GM19193 (cell line): Measurements from ENCODE around the gene ZSCAN20.

Experiments
- POLR2A ChIP-seq: IDR thresholded peaks from 4 replicates; pipeline ENCODE4 v1.6.1; 2011; ENCODE audit not compliant: insufficient read depth, insufficient read length; ENCODE audit errors: extremely low read depth

ZSCAN20 gene

GRCh38 chr1:33501774-33502173 lies 29.3 kb downstream of the ZSCAN20 start:
- TF ChIP-seq POLR2A, result no peak

DNA sequence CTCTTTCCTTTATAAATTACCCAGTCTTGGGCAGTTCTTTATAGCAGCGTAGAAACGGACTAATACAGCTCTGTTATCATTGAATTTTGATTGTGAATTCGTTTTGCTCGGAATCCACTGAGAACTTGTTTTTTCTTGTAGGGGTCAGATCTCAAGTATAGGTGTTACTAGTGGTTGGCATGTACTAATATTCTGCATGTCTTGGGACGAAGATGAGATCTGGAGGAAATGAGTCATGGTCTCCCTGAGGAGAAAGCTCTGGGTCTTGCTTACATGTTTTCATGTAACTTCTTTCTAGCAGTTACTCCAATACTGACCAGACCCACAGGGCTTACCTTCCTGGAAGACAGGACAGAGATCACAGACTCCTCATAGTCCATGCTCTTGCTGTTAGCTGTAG lies 30.3 kb downstream of the ZSCAN20 start:
- no peak for TF ChIP-seq POLR2A

GRCh38 chr1:33503506-33503905 lies 31.1 kb downstream of the ZSCAN20 start:
- no peak for TF ChIP-seq POLR2A

- no peak for TF ChIP-seq POLR2A
Measured at GRCh38 chr1:33507661-33508060, 35.2 kb downstream of the ZSCAN20 start.

GRCh38 chr1:33508151-33508550 lies 35.7 kb downstream of the ZSCAN20 start:
- no peak for TF ChIP-seq POLR2A

- TF ChIP-seq POLR2A, result no peak
Measured at GRCh38 chr1:33512226-33513011, 40.0 kb downstream of the ZSCAN20 start.

GRCh38 chr1:33515112-33515511 lies 42.7 kb downstream of the ZSCAN20 start:
- no peak for TF ChIP-seq POLR2A

DNA sequence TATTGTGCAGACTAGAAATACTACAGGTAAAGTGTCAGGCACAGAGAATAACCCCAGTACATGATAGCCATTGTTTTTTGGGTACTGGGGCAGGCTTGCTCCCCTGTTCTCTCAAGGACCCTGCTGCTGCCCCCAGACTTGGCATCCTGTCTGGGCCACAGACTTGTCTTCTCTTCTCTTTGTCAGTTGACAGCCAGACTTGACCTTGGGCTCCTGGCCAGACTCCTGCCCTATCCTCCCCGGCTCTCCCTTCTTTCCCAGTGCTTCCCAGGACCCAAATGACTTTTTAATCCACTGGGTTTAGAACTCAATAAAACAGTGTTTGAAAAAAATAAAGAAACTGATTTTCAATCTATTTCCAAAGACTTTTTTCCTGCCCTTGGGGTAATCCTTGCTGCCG lies 43.2 kb downstream of the ZSCAN20 start:
- no peak for TF ChIP-seq POLR2A

GRCh38 chr1:33516428-33516827 lies 44.0 kb downstream of the ZSCAN20 start:
- no peak for TF ChIP-seq POLR2A

- no peak for TF ChIP-seq POLR2A
Measured at GRCh38 chr1:33516891-33517567, 44.6 kb downstream of the ZSCAN20 start.

GRCh38 chr1:33517596-33518250 lies 45.3 kb downstream of the ZSCAN20 start:
- no peak for TF ChIP-seq POLR2A

- TF ChIP-seq POLR2A, result no peak
Measured at GRCh38 chr1:33519240-33519884, 46.9 kb downstream of the ZSCAN20 start.

- TF ChIP-seq POLR2A, result no peak
Measured at GRCh38 chr1:33524586-33524985, 52.1 kb downstream of the ZSCAN20 start.

DNA sequence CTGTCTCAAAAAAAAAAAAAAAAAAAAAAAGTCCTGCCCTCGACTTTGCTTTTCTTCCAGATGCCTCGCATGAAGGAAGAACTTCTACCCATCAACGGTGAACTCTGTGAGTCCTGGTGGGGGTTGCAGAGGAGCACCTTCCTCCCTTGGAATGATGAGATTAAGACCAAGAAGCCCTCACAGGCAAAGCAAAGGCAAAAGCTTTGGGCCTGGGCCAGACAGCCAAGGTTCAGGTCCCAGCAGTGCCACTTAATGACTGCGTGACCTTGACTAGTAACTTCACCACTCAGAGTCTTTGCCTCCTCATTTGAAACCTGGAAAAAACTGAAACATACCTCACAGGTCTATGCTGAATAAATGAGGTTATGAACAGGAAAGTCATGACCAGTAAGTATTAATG lies 55.5 kb downstream of the ZSCAN20 start:
- no peak for TF ChIP-seq POLR2A

GRCh38 chr1:33529957-33530356 lies 57.5 kb downstream of the ZSCAN20 start:
- no peak for TF ChIP-seq POLR2A
